ENCODE results near the gene BEST3. TPM values are rescaled to one million over a fixed set of nuclear protein-coding genes. Genes with fewer than 3 reads are reported as not detected.

Gene BEST3
- total and polyA plus RNA-seq, 3 donors from 2014 or later: 0.74 to 9.8 (median 2.1) TPM

DNA sequence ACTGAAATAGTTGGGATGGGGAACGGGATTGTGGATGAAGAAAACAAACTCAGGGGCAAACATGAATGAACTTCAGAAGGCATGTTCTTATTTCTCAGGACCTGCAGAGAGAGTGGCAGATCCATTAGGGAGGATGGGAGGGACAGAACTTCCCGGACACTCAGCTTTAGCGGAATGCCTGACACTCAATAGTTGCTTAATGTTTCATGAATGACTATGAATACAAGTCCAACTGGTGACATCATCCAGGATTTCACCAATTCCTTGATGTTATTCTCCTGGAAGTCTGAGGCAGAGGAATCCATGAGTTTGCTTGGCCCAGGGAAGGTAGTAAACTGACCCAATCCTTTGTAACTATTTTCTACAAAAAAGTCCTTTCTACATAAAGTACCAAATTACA is 50.6 kb downstream of the BEST3 start:
- Histone ChIP-seq H3K4me3 (no peak overlapping the region), H3K36me3 (ENCODE audit: low read depth, missing control alignments) (no peaks in the 10 kb centered on the region), H3K9me3 (no peaks in the 10 kb centered on the region), H3K27me3 (no peaks in the 10 kb centered on the region), H3K4me1 (no peaks in the 10 kb centered on the region), H3K27ac (no peak overlapping the region)
- TF ChIP-seq POLR2A (IDR thresholded peaks at IDR 0.05): no peak
- TF ChIP-seq, protein P1, sequence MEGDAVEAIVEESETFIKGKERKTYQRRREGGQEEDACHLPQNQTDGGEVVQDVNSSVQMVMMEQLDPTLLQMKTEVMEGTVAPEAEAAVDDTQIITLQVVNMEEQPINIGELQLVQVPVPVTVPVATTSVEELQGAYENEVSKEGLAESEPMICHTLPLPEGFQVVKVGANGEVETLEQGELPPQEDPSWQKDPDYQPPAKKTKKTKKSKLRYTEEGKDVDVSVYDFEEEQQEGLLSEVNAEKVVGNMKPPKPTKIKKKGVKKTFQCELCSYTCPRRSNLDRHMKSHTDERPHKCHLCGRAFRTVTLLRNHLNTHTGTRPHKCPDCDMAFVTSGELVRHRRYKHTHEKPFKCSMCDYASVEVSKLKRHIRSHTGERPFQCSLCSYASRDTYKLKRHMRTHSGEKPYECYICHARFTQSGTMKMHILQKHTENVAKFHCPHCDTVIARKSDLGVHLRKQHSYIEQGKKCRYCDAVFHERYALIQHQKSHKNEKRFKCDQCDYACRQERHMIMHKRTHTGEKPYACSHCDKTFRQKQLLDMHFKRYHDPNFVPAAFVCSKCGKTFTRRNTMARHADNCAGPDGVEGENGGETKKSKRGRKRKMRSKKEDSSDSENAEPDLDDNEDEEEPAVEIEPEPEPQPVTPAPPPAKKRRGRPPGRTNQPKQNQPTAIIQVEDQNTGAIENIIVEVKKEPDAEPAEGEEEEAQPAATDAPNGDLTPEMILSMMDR (IDR thresholded peaks at IDR 0.05): no peak
- WGBS, 2 donors: 86 to 92% methylated on average over 3 of the region's 3 CpGs
- no peak for DNase-seq
- intact Hi-C loops (cut with DNase I; ENCODE audit: low total_unique reads): no loop called here

DNA sequence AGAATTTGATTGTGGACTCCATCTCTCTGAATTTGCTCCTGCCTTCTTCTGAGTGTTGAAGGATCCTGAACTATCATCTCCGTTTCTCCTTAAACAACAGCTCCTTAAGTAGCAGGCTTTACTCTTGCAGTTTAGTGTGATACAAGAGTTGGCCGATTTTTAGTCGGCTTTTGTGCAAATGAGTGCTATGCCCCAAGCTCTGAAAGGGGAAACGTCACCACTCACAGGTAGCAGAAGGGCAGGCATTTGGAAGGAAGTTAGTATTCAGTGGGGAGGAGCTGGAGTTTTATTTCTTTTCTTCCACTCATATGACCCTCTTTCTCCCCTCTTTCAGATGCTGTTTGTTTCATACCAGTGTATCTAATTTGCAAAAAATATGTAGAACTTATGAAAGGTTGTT is 51.9 kb downstream of the BEST3 start:
- no peaks in the 10 kb centered on the region for H3K9me3 ChIP-seq
- H3K27me3 ChIP-seq: no peaks in the 10 kb centered on the region
- DNase-seq: no peak
- no peaks in the 10 kb centered on the region for H3K4me1 ChIP-seq
- no peaks in the 10 kb centered on the region for H3K36me3 ChIP-seq (ENCODE audit: low read depth, missing control alignments)
- H3K27ac ChIP-seq: no peak overlapping the region
- WGBS, 2 donors: 50 to 59% methylated on average over 4 of the region's 4 CpGs
- intact Hi-C loops (cut with DNase I; ENCODE audit: low total_unique reads): no loop called here
- no peak overlapping the region for H3K4me3 ChIP-seq
- TF ChIP-seq POLR2A (IDR thresholded peaks at IDR 0.05): no peak
- TF ChIP-seq, protein P1 (IDR thresholded peaks at IDR 0.05): no peak

DNA sequence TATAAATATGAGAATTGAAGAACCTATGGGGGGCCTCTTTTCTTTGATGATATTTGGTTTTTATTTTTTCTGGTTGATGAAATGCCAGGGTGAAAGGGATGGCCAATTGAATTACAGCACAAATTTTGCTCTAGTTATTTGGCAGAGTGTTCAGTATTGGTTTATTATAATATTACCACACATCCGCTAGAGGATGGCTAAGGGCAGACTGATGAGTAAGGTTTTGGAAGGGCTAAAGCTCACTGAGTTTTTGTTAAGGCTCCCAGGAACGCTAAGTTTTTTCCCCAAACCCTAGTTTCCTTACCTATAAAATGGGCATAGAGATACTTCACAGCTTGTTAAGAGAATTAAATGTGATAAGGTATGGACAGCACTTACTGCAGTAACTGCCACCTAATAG is 54.1 kb downstream of the BEST3 start:
- DNase-seq: no peak
- WGBS, 2 donors: 84 to 90% methylated on average over 2 of the region's 2 CpGs
- TF ChIP-seq POLR2A (IDR thresholded peaks at IDR 0.05): no peak
- TF ChIP-seq, protein P1 (IDR thresholded peaks at IDR 0.05): no peak
- Histone ChIP-seq H3K36me3 (ENCODE audit: low read depth, missing control alignments) (no peaks in the 10 kb centered on the region), H3K4me3 (no peak overlapping the region), H3K9me3 (no peaks in the 10 kb centered on the region), H3K4me1 (no peaks in the 10 kb centered on the region), H3K27ac (no peak overlapping the region), H3K27me3 (no peaks in the 10 kb centered on the region)
- intact Hi-C loops (cut with DNase I; ENCODE audit: low total_unique reads): no loop called here

DNA sequence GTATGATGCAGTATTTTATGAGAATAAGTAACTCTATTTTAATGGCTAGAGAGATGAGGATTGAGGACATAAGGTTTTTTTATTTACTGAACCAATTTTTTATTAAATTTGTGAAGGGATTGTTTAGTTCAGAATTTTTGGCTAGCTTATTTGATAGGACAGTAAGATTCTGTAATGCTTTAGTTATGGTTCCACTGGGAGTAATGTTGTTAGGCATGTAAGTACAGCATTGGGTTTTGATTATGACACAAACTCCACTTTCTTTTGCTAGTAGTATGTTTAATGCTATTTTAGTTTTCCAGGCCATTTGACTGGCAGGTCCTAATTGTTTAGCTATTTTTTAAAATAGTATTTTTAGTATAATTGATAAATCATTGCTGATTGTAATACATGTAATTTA is 54.6 kb downstream of the BEST3 start:
- H3K9me3 ChIP-seq: no peaks in the 10 kb centered on the region
- H3K27me3 ChIP-seq: no peaks in the 10 kb centered on the region
- H3K4me1 ChIP-seq: no peaks in the 10 kb centered on the region
- no peak for TF ChIP-seq POLR2A (IDR thresholded peaks at IDR 0.05)
- TF ChIP-seq, protein P1 (IDR thresholded peaks at IDR 0.05): no peak
- intact Hi-C loops (cut with DNase I; ENCODE audit: low total_unique reads): no loop called here
- DNase-seq: no peak
- H3K36me3 ChIP-seq (ENCODE audit: low read depth, missing control alignments): no peaks in the 10 kb centered on the region
- H3K27ac ChIP-seq: no peak overlapping the region
- H3K4me3 ChIP-seq: no peak overlapping the region

DNA sequence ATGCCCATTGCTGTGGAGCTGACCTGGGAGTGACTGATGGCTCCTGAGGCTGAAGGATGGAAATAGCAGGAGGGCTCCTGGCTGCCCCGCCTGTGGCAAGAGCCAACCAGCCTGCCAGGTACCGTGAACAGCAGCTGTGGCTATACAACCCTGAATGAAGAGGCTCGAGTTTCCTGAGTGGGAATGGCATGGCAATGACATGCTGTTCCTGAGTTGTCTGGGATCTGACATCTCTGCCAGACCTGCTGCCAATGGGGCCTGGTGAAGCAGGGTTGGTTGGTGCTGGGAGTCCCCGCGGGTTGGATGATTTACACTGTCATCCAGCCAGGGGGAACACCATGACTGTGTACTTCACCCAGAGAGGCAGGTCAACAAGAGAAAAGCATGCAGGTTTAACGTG is 56.6 kb downstream of the BEST3 start:
- Histone ChIP-seq H3K4me1 (no peaks in the 10 kb centered on the region), H3K9me3 (no peaks in the 10 kb centered on the region), H3K27ac (no peak overlapping the region), H3K4me3 (no peak overlapping the region), H3K36me3 (ENCODE audit: low read depth, missing control alignments) (no peaks in the 10 kb centered on the region), H3K27me3 (no peaks in the 10 kb centered on the region)
- TF ChIP-seq, protein P1 (IDR thresholded peaks at IDR 0.05): no peak
- TF ChIP-seq POLR2A (IDR thresholded peaks at IDR 0.05): no peak
- intact Hi-C loops (cut with DNase I; ENCODE audit: low total_unique reads): no loop called here
- DNase-seq: no peak
- 82 to 90% methylated on average over 3 to 6 of the region's 6 CpGs for WGBS, 2 donors

Measured in testis (tissue), 3 donors.